ENCODE measurements around the gene NOL6.
A peak's percentile ranks its signal among the peaks of the same experiment; 100 is the strongest.

The NOL6 gene

DNA sequence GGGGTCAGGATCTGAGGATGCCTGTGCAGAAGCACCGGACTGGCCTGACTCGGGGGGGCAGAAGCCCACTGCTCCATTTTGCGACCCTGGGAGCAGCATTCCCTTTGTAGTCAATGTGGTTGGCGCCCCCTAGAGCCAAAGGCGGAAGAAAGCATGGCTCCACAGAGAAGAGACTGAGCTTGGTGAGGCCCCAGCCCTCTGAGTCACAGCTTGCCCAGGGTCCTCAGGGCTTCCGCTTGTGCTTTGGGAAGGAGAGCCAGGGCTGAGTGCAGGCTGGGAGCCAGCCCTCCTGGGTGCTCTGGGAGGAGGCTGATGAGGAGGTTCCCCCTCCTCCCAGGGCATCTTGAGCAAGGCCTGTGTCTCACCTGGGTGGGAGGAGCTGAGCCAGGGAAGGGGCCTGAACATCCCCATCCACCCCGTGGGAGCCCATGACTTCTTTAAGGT, 20.9 kb downstream of the NOL6 start:
- peak; percentile 85 for FAIRE-seq
- DNase-seq (ENCODE audit: insufficient read length, low spot score): no peak
- TF ChIP-seq POLR2A (IDR thresholded peaks at IDR 0.05; ENCODE audit: low read depth, low read length) (no peak), POLR2AphosphoS5 (IDR thresholded peaks at IDR 0.05; ENCODE audit: low read depth, low read length) (no peak)

DNA sequence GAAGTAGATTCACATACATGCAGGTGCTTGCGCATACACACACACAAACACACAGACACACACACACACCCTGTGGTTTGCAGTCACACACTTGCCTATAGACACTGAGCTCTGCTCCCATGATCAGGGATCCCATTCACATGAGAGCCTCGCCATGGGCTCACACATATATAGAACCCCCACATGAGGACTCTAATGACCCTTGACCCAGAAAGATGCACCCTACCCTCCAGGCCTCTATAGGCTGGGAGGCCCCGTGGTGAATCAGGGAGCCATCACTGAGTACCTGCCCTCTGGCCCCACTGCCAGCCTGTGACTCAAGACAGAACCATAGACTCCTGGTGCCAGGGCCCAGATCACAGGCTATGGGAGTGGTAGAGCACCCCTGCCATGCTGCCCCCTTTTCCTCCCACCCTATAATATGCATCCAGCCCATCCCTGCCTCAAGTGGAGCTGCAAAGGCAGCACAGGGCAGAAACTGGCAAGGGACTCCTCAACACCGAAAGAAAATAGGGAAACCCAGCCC, 23.0 kb downstream of the NOL6 start:
- TF ChIP-seq POU2F2 (IDR thresholded peaks at IDR 0.05; ENCODE audit: low read depth, low read length) (no peak), PAX5 (IDR thresholded peaks at IDR 0.05; ENCODE audit: insufficient read depth, low read length, severe bottlenecking) (no peak), SPI1 (IDR thresholded peaks at IDR 0.05; ENCODE audit: low read depth, low read length) (no peak)
- FAIRE-seq: no peak
- DNase-seq (ENCODE audit: insufficient read length, low spot score): no peak

DNA sequence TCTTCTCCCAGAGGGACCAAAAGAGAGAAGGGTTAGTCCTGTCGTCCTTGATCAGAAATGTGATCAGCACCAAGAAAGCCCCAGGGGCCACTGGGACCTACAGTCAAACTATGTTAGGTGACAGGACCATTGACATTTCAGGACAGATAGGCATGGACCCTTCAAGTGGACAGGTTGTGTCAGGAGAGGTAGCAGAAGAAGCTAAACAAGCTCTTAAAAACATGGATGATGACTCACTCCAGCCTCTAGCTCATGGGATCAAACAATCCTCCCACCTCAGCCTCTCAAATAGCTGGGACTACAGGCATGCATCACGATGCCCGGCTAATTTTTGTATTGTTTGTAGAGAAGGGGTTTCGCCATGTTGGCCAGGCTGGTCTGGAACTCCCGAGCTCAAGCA, 24.0 kb downstream of the NOL6 start:
- no peak for DNase-seq (ENCODE audit: insufficient read length, low spot score)
- FAIRE-seq: no peak
- TF ChIP-seq POU2F2 (IDR thresholded peaks at IDR 0.05; ENCODE audit: low read depth, low read length): no peak
- no peak for TF ChIP-seq POLR2A (IDR thresholded peaks at IDR 0.05; ENCODE audit: low read depth, low read length)
- TF ChIP-seq TAF1 (IDR thresholded peaks at IDR 0.05; ENCODE audit: low read depth, low read length): no peak

DNA sequence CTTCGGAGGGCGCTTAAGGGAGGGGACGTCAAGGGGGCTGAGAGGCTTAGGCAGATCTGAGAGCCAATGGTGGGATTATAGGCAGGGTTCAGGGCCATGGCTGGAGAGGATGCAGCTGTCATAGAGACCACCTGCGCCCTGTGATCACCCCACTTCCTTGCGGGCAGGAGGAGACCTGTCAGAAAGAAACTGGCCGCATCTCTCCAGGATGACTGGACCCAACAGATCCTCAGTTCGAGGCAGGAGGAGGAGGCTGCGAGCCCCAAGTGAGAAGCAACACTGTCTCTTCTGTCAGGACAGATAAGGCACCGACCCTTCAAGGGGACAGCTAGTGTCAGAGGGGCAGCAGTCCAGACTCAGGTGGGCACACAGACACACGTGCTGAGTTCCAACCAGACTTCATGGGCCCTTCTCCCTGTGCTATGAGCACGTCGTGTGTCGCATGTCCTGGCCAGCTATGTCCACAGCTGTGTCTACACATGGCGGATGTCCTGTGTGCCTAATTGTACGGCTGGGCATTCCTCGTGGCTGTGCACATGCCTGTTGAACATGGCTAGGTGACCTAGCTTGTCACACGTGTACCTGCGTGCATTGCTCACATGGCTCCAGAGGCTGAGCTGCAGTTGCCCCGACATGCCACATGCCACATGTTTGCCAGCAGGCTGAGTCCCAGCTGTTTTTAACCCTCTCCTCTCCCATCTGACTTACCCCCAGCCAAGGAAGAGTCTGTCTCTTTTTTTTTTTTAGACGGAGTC, 25.7 kb downstream of the NOL6 start:
- no peak for DNase-seq (ENCODE audit: insufficient read length, low spot score)
- no peak for TF ChIP-seq POLR2A (IDR thresholded peaks at IDR 0.05; ENCODE audit: low read depth, low read length)
- peak; percentile 74 for FAIRE-seq

DNA sequence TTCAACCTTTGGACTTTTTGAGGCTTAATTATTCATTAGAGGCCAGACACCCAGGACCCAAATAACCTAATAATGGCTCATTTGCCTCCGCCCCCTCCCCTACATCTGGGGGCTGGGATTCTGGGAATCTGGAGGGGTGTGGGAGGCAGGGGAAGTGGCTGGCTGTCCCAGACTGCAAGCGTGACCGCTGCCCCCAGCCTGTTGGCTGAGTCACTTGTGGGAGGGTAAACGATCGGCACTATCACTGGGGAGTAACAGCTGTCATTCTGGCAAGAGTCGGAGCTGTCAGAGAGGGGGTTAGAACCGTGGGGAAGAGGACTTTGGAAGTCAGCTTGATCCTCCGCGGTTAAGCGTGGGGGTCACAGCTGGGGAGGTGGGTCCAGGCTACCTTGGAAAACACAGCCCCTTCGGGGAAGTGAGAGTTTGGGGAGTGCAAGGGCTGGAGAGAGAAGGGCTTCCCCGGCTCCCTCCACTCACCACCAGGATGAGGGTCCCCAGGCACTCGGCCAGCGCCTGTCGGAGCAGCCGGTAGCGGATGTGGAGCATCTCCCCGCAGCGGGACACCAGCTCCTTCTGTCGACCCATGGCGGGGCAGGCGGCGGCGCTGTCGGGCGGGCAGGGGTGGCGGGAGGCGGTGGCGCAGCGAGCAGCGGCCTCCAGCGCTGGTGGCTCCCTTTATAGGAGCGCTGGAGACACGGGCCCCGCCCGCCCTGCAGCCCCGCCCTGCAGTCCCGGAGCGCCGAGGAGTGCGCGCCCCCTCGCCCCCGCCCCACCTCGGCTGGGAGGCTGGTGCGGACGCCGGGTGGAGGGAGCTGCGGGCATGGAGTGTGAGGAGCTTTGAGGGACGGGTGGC, 26.6 kb downstream of the NOL6 start, which contains the start of gene AQP3:
TSS of gene AQP3 (minus strand) at position 648 of the 853 bp plus-strand sequence. CDS start at position 585, 63 bp downstream.
- TF ChIP-seq PAX5 (IDR thresholded peaks at IDR 0.05; ENCODE audit: insufficient read depth, low read length, severe bottlenecking) (peak; percentile 4), SPI1 (IDR thresholded peaks at IDR 0.05; ENCODE audit: low read depth, low read length) (no peak), TAF1 (IDR thresholded peaks at IDR 0.05; ENCODE audit: low read depth, low read length) (no peak)
- FAIRE-seq (no peak), DNase-seq (ENCODE audit: insufficient read length, low spot score) (peak; percentile 52)

DNA sequence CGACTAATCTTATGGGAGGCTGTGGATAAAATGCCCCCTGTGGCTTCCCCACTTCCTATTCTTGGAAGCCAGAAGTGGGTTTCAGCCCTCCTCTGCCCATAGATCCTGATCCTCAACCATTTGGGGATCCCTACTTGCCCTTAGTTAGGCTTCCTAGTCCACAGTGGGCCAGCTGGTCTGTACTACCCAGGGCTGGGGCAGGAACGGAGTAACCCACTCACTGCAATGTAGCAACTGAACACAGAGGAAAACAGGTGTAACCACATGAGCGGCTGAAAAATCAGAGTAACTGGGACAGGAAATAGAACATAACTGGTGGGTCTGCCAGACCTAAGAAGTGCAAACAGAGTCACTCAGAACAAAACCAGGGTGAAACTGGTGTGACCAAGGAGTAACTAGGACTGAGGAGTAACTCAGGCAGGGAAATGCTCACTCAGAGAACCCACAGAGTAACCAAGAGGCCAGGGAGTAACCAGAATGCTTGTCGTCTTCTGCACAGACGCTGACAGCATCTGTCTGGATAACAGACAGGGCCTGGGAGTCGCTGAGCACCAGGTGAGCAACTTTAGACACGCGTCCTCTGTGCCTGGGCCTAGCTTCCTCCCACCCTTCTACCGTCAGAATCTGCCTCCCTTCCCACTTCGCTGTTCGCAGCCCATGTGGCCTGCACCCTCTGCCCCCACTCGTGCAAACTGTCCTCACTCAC, 27.3 kb downstream of the NOL6 start:
- no peak for TF ChIP-seq TAF1 (IDR thresholded peaks at IDR 0.05; ENCODE audit: low read depth, low read length)
- TF ChIP-seq PAX5 (IDR thresholded peaks at IDR 0.05; ENCODE audit: insufficient read depth, low read length, severe bottlenecking): peak; percentile 94
- peak; percentile 48; the same call in 1 of the 2 replicates for TF ChIP-seq POU2F2 (IDR thresholded peaks at IDR 0.05; ENCODE audit: low read depth, low read length)
- no peak for TF ChIP-seq POLR2AphosphoS5 (IDR thresholded peaks at IDR 0.05; ENCODE audit: low read depth, low read length)
- no peak; the same call in 1 of the 2 replicates for TF ChIP-seq SPI1 (IDR thresholded peaks at IDR 0.05; ENCODE audit: low read depth, low read length)
- DNase-seq (ENCODE audit: insufficient read length, low spot score): peak; percentile 74

DNA sequence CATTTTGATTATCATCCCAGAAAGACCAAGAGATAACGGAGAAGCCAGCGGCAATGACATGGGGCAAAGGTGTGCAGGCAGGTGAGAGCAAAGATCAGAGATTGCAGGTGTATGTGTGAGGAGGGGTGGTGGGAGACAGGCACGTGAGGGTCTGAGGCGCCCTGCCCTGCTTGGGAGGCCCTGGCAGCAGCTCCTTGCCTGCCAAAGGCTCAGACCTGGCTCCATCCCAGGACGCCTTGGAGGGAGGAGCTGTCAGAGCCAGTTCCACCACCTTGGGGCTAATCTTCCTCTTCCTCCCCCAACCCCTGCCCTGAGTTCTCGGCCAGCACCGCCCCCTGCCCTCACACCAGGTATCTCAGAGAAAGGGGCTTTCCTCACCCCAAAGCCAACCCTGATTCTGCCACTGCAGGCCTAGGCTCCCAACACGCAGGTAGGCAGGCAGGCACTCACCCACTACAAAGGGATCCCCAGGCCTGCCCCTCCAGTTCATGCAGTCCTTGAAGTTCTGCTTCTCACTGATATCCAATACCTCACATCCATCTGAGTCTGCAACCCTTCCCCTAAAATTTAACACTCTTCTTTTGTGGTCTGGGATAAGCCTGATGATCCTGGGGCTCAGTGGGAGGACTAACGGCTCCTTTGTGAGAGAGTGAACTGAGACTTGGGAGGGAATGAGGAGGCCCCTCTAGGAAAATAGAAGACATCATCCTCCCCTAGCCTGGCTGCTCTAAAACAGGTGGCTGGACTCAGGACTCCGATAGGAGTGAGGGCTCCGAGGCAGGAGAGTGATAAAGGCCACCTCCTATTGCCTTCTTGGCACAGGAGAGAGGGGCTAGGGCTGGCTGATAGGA, 28.1 kb downstream of the NOL6 start:
- DNase-seq (ENCODE audit: insufficient read length, low spot score) (no peak), FAIRE-seq (no peak)
- no peak for TF ChIP-seq TAF1 (IDR thresholded peaks at IDR 0.05; ENCODE audit: low read depth, low read length)
- TF ChIP-seq PAX5 (IDR thresholded peaks at IDR 0.05; ENCODE audit: insufficient read depth, low read length, severe bottlenecking): no peak
- no peak for TF ChIP-seq SPI1 (IDR thresholded peaks at IDR 0.05; ENCODE audit: low read depth, low read length)

More for the DNA sequence above, 27.3 kb downstream of the NOL6 start:
- FAIRE-seq: peak; percentile 98

DNA sequence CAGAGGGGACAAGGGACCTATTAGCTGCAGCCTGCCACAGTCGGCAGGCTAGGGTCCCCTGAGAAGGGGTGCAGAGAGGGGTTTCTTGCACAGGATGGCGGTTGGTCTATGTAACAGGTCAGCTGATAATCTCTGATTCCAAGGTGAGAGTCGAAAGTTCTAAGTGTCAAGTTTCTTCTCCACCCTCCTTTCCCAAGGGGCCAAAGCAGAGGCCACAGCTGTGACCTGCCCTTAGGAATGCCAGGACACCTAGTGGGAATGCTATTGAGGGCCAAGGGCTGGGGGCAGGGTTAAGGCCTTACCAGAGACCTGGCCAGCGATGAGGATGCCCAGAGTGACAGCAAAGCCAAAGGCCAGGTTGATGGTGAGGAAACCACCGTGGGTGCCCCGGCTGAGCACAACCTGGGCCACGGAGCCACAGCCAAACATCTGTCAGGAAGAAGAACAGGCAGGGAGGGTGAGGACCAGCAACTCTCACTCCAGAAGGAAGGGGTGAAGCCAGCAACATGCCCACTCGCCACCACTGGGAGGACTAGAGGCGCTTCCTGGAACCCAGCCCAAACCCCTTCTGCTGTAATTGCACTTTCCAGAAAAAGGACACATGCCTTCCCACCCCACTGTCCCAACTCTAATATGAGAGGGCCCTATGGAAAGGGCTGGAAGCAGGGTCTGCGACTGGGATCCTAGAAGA, 30.1 kb downstream of the NOL6 start:
- DNase-seq (ENCODE audit: insufficient read length, low spot score) (no peak), FAIRE-seq (no peak)
- TF ChIP-seq SPI1 (IDR thresholded peaks at IDR 0.05; ENCODE audit: low read depth, low read length): no peak
- TF ChIP-seq POLR2AphosphoS5 (IDR thresholded peaks at IDR 0.05; ENCODE audit: low read depth, low read length): no peak
- TF ChIP-seq TAF1 (IDR thresholded peaks at IDR 0.05; ENCODE audit: low read depth, low read length): no peak
- no peak for TF ChIP-seq POLR2A (IDR thresholded peaks at IDR 0.05; ENCODE audit: low read depth, low read length)
- TF ChIP-seq POU2F2 (IDR thresholded peaks at IDR 0.05; ENCODE audit: low read depth, low read length): no peak
- TF ChIP-seq PAX5 (IDR thresholded peaks at IDR 0.05; ENCODE audit: insufficient read depth, low read length, severe bottlenecking): no peak

DNA sequence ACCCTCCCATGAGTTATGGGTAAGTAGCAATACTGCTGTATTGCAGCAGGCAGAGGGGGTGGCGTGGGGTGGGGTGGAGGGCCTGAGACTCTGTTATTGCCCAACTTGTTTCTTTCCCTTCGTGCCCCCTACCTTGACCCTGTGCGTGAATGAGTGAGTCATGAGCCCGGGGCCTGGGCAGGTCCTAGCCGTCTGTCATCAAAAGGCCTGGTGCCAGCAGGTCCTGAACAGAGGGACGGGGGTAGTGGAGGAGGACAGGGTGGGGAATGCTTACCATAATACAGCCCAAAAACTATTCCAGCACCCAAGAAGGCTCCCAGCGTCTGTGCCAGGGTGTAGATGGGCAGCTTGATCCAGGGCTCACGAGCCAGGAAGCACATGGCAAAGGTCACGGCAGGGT, 30.7 kb downstream of the NOL6 start:
- FAIRE-seq: no peak
- DNase-seq (ENCODE audit: insufficient read length, low spot score): no peak
- TF ChIP-seq PAX5 (IDR thresholded peaks at IDR 0.05; ENCODE audit: insufficient read depth, low read length, severe bottlenecking): no peak
- no peak for TF ChIP-seq SPI1 (IDR thresholded peaks at IDR 0.05; ENCODE audit: low read depth, low read length)
- TF ChIP-seq POU2F2 (IDR thresholded peaks at IDR 0.05; ENCODE audit: low read depth, low read length): no peak
- TF ChIP-seq POLR2A (IDR thresholded peaks at IDR 0.05; ENCODE audit: low read depth, low read length): no peak
- no peak for TF ChIP-seq POLR2AphosphoS5 (IDR thresholded peaks at IDR 0.05; ENCODE audit: low read depth, low read length)
- TF ChIP-seq TAF1 (IDR thresholded peaks at IDR 0.05; ENCODE audit: low read depth, low read length): no peak
